Endothelial cell of umbilical vein (primary cell): ENCODE measurements around the gene JAG2. TPM values are rescaled to one million over a fixed set of nuclear protein-coding genes. Genes with fewer than 3 reads are reported as not detected.

Experiments used
- BruUV-seq: library from RNA; stranded (reverse); fragments of 400-500 nt; replicated peaks from 2 replicates; lab custom pipeline; 2021; lab: Mats Ljungman, UMichigan
- CTCF ChIA-PET: fragments of 300-600, 350-600 bp; sonication (Branson Sonifier 250); formaldehyde crosslinking; loops from one replicate; lab custom pipeline; 2021; ENCODE audit warnings: antibody characterized with exemption, inconsistent platforms; lab: Charles Lee
- POLR2A ChIA-PET: fragments of 300-600, 350-600 bp; sonication (Branson Sonifier 250); formaldehyde crosslinking; loops from one replicate; lab custom pipeline; 2021; ENCODE audit warnings: antibody characterized with exemption, inconsistent platforms; lab: Charles Lee
- DNase-seq: peaks from one replicate; pipeline ENCODE4 v3.0.0-alpha.2; 2011; ENCODE audit warnings: low read depth, low spot score
- FAIRE-seq: peaks from 2 replicates; lab custom pipeline; 2011; peaks lifted over from hg19 to GRCh38; lab: Jason Lieb, UNC
- H2AFZ ChIP-seq: 2 replicates; pipeline ENCODE4 v1.6.0; 2012; ENCODE audit warnings: low read depth, low read length, control low read depth, inconsistent platforms
- H3K27ac ChIP-seq: 2 replicates; pipeline ENCODE4 v1.5.1; 2011; ENCODE audit warnings: low read depth, mild to moderate bottlenecking, control low read depth, low read length, moderate library complexity; ENCODE audit not compliant: insufficient read depth
- H3K27me3 ChIP-seq, 2 experiments: 2 replicates each; pipeline versions ENCODE4 v1.6.0 to v1.6.1; 2011; ENCODE audit warnings: low read length in 2 of 2, mixed read lengths in 1 of 2; ENCODE audit not compliant: control insufficient read depth in 2 of 2, insufficient read depth in 2 of 2
- H3K36me3 ChIP-seq, 2 experiments: 2 replicates in 1 of 2; 3 replicates in 1 of 2; pipeline ENCODE4 v1.5.1; 2011; ENCODE audit warnings: low read length in 2 of 2, mild to moderate bottlenecking in 1 of 2, moderate library complexity in 1 of 2; ENCODE audit not compliant: control insufficient read depth in 2 of 2, insufficient read depth in 2 of 2; ENCODE audit errors: extremely low read depth in 1 of 2
- H3K4me1 ChIP-seq: 3 replicates; pipeline ENCODE4 v1.5.1; 2011; ENCODE audit warnings: mild to moderate bottlenecking, low read length; ENCODE audit not compliant: control insufficient read depth, insufficient read depth; ENCODE audit errors: extremely low read depth
- H3K4me2 ChIP-seq: 2 replicates; pipeline ENCODE4 v1.6.1; 2011; ENCODE audit warnings: low read length, control low read depth, mixed read lengths; ENCODE audit not compliant: insufficient read depth
- H3K4me3 ChIP-seq, 3 experiments: fragments of 200-600 bp in 1 of 3; sonication (generic), shearing (Covaris generic) in 1 of 3; replicated peaks in 1 of 3; 2 replicates each; pipeline ENCODE4 v1.5.1; 2011 to 2016; ENCODE audit warnings: control low read depth in 3 of 3, low read length in 3 of 3, mild to moderate bottlenecking in 2 of 3, inconsistent platforms in 1 of 3, low read depth in 1 of 3, moderate library complexity in 1 of 3; ENCODE audit not compliant: insufficient read depth in 1 of 3
- H3K79me2 ChIP-seq: 2 replicates; pipeline ENCODE4 v1.6.0; 2012; ENCODE audit warnings: low read length, inconsistent platforms; ENCODE audit not compliant: control insufficient read depth, insufficient read depth
- H3K9ac ChIP-seq: replicated peaks from 2 replicates; pipeline ENCODE3; 2011; ENCODE audit warnings: low read length, control low read depth; ENCODE audit not compliant: insufficient read depth; ENCODE audit errors: extremely low read depth
- H3K9me1 ChIP-seq: replicated peaks from 3 replicates; pipeline ENCODE4 v1.6.0; 2011; ENCODE audit warnings: mild to moderate bottlenecking, low read length; ENCODE audit not compliant: control insufficient read depth, insufficient read depth; ENCODE audit errors: extremely low read depth
- H3K9me3 ChIP-seq: replicated peaks from 2 replicates; pipeline ENCODE4 v1.5.1; 2012; ENCODE audit warnings: low read length, inconsistent platforms; ENCODE audit not compliant: control insufficient read depth, insufficient read depth
- H4K20me1 ChIP-seq: replicated peaks from 2 replicates; pipeline ENCODE3; 2011; ENCODE audit warnings: mild to moderate bottlenecking, low read length; ENCODE audit not compliant: control insufficient read depth, insufficient read depth; ENCODE audit errors: extremely low read depth
- CTCF ChIP-seq, 2 donors: IDR thresholded peaks; 1 replicate in 1 of 2; 2 replicates in 1 of 2; pipeline ENCODE4 v1.5.1; 2011; ENCODE audit warnings: low read length in 2 of 2, mild to moderate bottlenecking in 2 of 2, moderate library complexity in 2 of 2, control low read depth in 1 of 2, inconsistent platforms in 1 of 2, low read depth in 1 of 2; ENCODE audit not compliant: insufficient read depth in 1 of 2; ENCODE audit errors: extremely low read depth in 1 of 2
- EZH2 ChIP-seq: IDR thresholded peaks from 2 replicates; pipeline ENCODE4 v1.6.1; 2012; ENCODE audit warnings: borderline replicate concordance, low read depth, mild to moderate bottlenecking, moderate library complexity, low read length, inconsistent platforms; ENCODE audit not compliant: severe bottlenecking
- FOS ChIP-seq: IDR thresholded peaks from 2 replicates; pipeline ENCODE4 v1.6.1; 2011; ENCODE audit warnings: mild to moderate bottlenecking, low read length, moderate library complexity, borderline replicate concordance; ENCODE audit not compliant: insufficient read depth
- GATA2 ChIP-seq: IDR thresholded peaks from 2 replicates; pipeline ENCODE4 v1.7.0; 2011; ENCODE audit warnings: low read depth, mild to moderate bottlenecking, moderate library complexity, mixed read lengths, low read length; ENCODE audit not compliant: insufficient read length, insufficient read depth
- JUN ChIP-seq: IDR thresholded peaks from 2 replicates; pipeline ENCODE4 v1.6.1; 2011; ENCODE audit warnings: borderline replicate concordance, low read depth; ENCODE audit not compliant: insufficient read length, insufficient read depth
- MAX ChIP-seq: IDR thresholded peaks from 2 replicates; pipeline ENCODE4 v1.6.1; 2011; ENCODE audit not compliant: insufficient read depth, insufficient read length
- MYC ChIP-seq: IDR thresholded peaks from one replicate; pipeline ENCODE4 v1.6.1; 2011; ENCODE audit warnings: mild to moderate bottlenecking, low read depth, low read length
- POLR2A ChIP-seq: IDR thresholded peaks from 2 replicates; pipeline ENCODE4 v1.6.1; 2012; ENCODE audit warnings: low read depth, mild to moderate bottlenecking, control low read depth, low read length
- POLR2AphosphoS5 ChIP-seq: IDR thresholded peaks from 2 replicates; pipeline ENCODE4 v1.6.1; 2012; ENCODE audit warnings: low read depth, mild to moderate bottlenecking, control low read depth, low read length, moderate library complexity; ENCODE audit not compliant: insufficient read depth
- dilution Hi-C: fragments of 300-500 bp; cut with MboI; formaldehyde crosslinking; loops from one replicate; pipeline ENCODE4 v1.15.0; 2019; ENCODE audit warnings: low sequenced_read_pairs; ENCODE audit not compliant: extremely low pct_ligation_motif_present
- intact Hi-C: fragments of 100-400 bp; cut with micrococcal nuclease; formaldehyde crosslinking; loops from one replicate; pipeline ENCODE4 v1.10.0; 2022
- polyA plus RNA-seq, 4 experiments: library from polyadenylated mRNA; depleted of rRNA in 3 of 4; stranded (reverse) in 3 of 4; unstranded in 1 of 4; fragments of >200 nt; gene quantifications; 2 replicates each; pipeline versions ENCODE4 v1.2.1 to v1.2.3, GENCODE V29; 2011 to 2012; ENCODE audit warnings: missing spikeins in 1 of 4
- total RNA-seq: library from RNA; stranded (reverse); gene quantifications from 2 replicates; pipeline ENCODE4 v1.2.3, GENCODE V29; 2021

Gene JAG2
- total and polyA plus RNA-seq, 2 donors (not counting 3 experiments of a cell fraction or from before 2014, with no cell fraction given) = 105 to 128 TPM

- no peaks in the 10 kb centered on the region for H3K79me2 ChIP-seq
- H3K4me1 ChIP-seq = peaks cover 48% of the 10 kb centered on the region
- ChIA-PET POLR2A (no interaction called here), CTCF (interaction anchor here (0.8 to 9.7 kb wide), 7 partner anchors 12 to 152 kb away, joined by 3 to 94 read pairs (median 4); partner anchors contain the start of genes BTBD6, JAG2 and NUDT14)
- no peak overlapping the region for H3K4me3 ChIP-seq
- H3K9me1 ChIP-seq = no peaks in the 10 kb centered on the region
- no peaks in the 10 kb centered on the region for H4K20me1 ChIP-seq
- H3K27me3 ChIP-seq = no peaks in the 10 kb centered on the region
- TF ChIP-seq GATA2 (no peak), CTCF (IDR thresholded peaks at IDR 0.05; ENCODE audit: extremely low read depth in 1 of 2, insufficient read depth in 1 of 2, low read depth in 1 of 2, low read length in 2 of 2) (peak in 1 of 2 donors; percentile 35)
- intact Hi-C loops (loop anchor here (10.0 kb wide), 1 partner anchor 55 kb away; no protein-coding TSS in a partner anchor), dilution Hi-C loops (no loop called here)
- no peak overlapping the region for H3K4me2 ChIP-seq
- FAIRE-seq (no peak), DNase-seq (no peak)
- H3K9ac ChIP-seq = no peak overlapping the region
- BruUV-seq = no TSS peak
- no peak overlapping the region for H2AFZ ChIP-seq
- H3K36me3 ChIP-seq = no peaks in the 10 kb centered on the region
- H3K27ac ChIP-seq = peak overlapping the region; percentile 72
- no peaks in the 10 kb centered on the region for H3K9me3 ChIP-seq
These were observed 31.5 kb upstream of the JAG2 start for GRCh38 chr14:105200074-105200473.

- H3K9me1 ChIP-seq = no peaks in the 10 kb centered on the region
- dilution Hi-C loops (no loop called here), intact Hi-C loops (loop anchor here (1.0 to 5.0 kb wide), 2 partner anchors 106 to 293 kb away; partner anchors contain the start of gene TEDC1)
- peaks cover 58% of the 10 kb centered on the region for H3K4me1 ChIP-seq
- peak overlapping the region; percentile 51 for H3K4me2 ChIP-seq
- no peaks in the 10 kb centered on the region for H3K9me3 ChIP-seq
- POLR2A ChIA-PET = interaction anchor here (1.0 kb wide), 1 partner anchor 31 kb away, joined by 3 read pairs; the partner anchor contains the start of gene JAG2
- H3K36me3 ChIP-seq = no peaks in the 10 kb centered on the region
- H3K27ac ChIP-seq = peak overlapping the region; percentile 72
- peak overlapping the region; percentile 14 for H3K9ac ChIP-seq
- H3K27me3 ChIP-seq = no peaks in the 10 kb centered on the region
- DNase-seq (peak; percentile 81), FAIRE-seq (peak; percentile 97)
- no peak overlapping the region for H3K4me3 ChIP-seq
- H2AFZ ChIP-seq = no peak overlapping the region
- BruUV-seq = no TSS peak
- no peaks in the 10 kb centered on the region for H4K20me1 ChIP-seq
- TF ChIP-seq GATA2 = no peak
- TF ChIP-seq POLR2AphosphoS5 = peak; percentile 82
- no peak for TF ChIP-seq MAX
- no peak for TF ChIP-seq EZH2
- no peak for TF ChIP-seq MYC
- TF ChIP-seq JUN = peak; percentile 59
- no peak for TF ChIP-seq CTCF (IDR thresholded peaks at IDR 0.05; ENCODE audit: extremely low read depth in 1 of 2, insufficient read depth in 1 of 2, low read depth in 1 of 2, low read length in 2 of 2)
- peak; percentile 27 for TF ChIP-seq POLR2A
- peak; percentile 90 for TF ChIP-seq FOS
- no peaks in the 10 kb centered on the region for H3K79me2 ChIP-seq
- CTCF ChIA-PET = interaction anchor here (0.8 to 9.7 kb wide), 7 partner anchors 10 to 153 kb away, joined by 3 to 94 read pairs (median 4); partner anchors contain the start of genes JAG2 and NUDT14
These were observed 30.5 kb upstream of the JAG2 start for GRCh38 chr14:105199093-105199492.
